AG20443 (cell line): ENCODE measurements around the gene HOXC13.

ENCODE experiments used
- DNase-seq: peaks from one replicate; pipeline ENCODE4 v3.0.0; 2012; ENCODE audit warnings: low spot score, mixed read lengths

Gene HOXC13

DNA sequence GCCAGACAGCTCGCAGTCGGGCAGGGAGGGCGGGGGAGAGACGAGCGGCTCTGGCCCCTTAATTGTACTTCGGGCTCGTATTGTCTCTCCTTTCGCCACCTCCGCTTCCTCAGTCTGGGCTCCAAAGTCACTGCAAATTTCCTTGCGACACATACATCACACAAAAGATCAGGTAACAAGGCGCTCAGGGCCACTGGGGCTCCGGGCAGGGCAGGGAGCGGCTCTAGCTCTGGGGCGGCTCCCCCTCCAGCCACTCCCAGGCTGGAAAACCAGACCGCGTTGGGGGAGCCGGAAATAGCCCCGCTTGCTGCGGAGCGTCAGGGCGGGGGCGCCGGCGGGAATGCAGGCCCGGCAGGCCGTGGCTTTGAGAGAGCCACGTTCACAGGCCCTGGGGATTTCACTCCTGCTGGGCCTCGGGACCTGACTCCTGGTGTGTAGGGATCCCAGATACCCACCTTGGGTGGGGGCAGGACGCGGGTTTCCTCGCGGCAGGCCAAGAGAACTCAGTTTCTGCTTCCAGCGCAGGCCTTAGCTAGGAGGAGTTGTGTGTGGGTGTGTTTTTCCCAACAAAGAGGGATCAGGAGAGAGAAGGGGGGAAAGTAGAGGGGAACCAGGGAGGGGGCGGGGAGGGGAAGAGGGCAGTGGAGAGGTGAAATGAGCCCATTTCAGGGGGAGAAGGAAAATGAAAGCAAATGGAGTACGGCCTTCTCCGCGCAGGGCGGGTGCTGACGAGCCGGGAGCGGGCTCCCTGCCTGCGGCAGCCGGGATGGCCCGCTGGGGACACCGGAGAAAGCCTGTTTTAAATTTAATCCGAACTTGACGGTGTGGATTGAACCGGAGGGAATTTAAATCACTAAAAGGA is 57.0 kb downstream of the HOXC13 start:
- peak; percentile 80 for DNase-seq
